OCI-LY7 (cell line): ENCODE data around the gene CAV3. TPM values are rescaled to one million over a fixed set of nuclear protein-coding genes. Genes with fewer than 3 reads are reported as not detected.

Experiments used
- BruUV-seq: library from RNA; stranded (reverse); fragments of 400-500 nt; replicated peaks from 2 replicates; lab custom pipeline; 2021; lab: Mats Ljungman, UMichigan
- CTCF ChIA-PET: fragments of 300-600 bp; sonication (Branson Sonifier 250); formaldehyde crosslinking; loops from one replicate; lab custom pipeline; 2022; ENCODE audit warnings: antibody characterized with exemption; ENCODE audit not compliant: unreplicated experiment; lab: Charles Lee
- POLR2A ChIA-PET: fragments of 300-600 bp; sonication (Branson Sonifier 250); formaldehyde crosslinking; loops from one replicate; lab custom pipeline; 2022; ENCODE audit warnings: antibody characterized with exemption; lab: Charles Lee
- DNase-seq: peaks from one replicate; pipeline ENCODE4 v3.0.0-alpha.2; 2015; ENCODE audit warnings: low spot score
- H2AFZ ChIP-seq: fragments of 200-600 bp; sonication (generic), shearing (Covaris generic); 2 replicates; pipeline ENCODE4 v1.6.1; 2014; ENCODE audit warnings: mild to moderate bottlenecking, antibody characterized with exemption, low read length, moderate library complexity
- H3K27ac ChIP-seq: fragments of 200-600 bp; sonication (generic); 2 replicates; pipeline ENCODE4 v1.5.1; 2014; ENCODE audit warnings: mixed run types, low read depth, mild to moderate bottlenecking, moderate library complexity, low read length, inconsistent platforms; ENCODE audit not compliant: poor library complexity, severe bottlenecking
- H3K36me3 ChIP-seq: fragments of 200-600 bp; sonication (generic); 2 replicates; pipeline ENCODE4 v1.6.1; 2014; ENCODE audit warnings: mild to moderate bottlenecking, antibody characterized with exemption, low read length, moderate library complexity, mixed read lengths; ENCODE audit not compliant: insufficient read depth
- H3K4me1 ChIP-seq: fragments of 200-600 bp; sonication (generic); 2 replicates; pipeline ENCODE4 v1.5.1; 2014; ENCODE audit warnings: mild to moderate bottlenecking, low read length; ENCODE audit not compliant: insufficient read depth, poor library complexity, severe bottlenecking
- H3K4me2 ChIP-seq: fragments of 200-600 bp; sonication (generic); 2 replicates; pipeline ENCODE4 v1.6.1; 2014; ENCODE audit warnings: mild to moderate bottlenecking, low read length
- H3K4me3 ChIP-seq: fragments of 200-600 bp; sonication (generic); 2 replicates; pipeline ENCODE4 v1.5.1; 2014; ENCODE audit warnings: mild to moderate bottlenecking, low read depth, low read length; ENCODE audit not compliant: poor library complexity, severe bottlenecking
- H3K79me2 ChIP-seq: fragments of 200-600 bp; sonication (generic); 2 replicates; pipeline ENCODE4 v1.6.1; 2016; ENCODE audit warnings: low read depth, mild to moderate bottlenecking, low read length, moderate library complexity, mixed read lengths; ENCODE audit not compliant: insufficient read depth
- H3K9me2 ChIP-seq: fragments of 200-600 bp; sonication (generic); 2 replicates; pipeline ENCODE4 v1.6.1; 2016; ENCODE audit warnings: mild to moderate bottlenecking, low read length, mixed read lengths; ENCODE audit not compliant: insufficient read depth
- H3K9me3 ChIP-seq: fragments of 200-600 bp; sonication (generic); 2 replicates; pipeline ENCODE4 v1.6.1; 2014; ENCODE audit warnings: mild to moderate bottlenecking, mixed run types, low read length, mixed read lengths
- H4K20me1 ChIP-seq: fragments of 200-600 bp; sonication (generic); 2 replicates; pipeline ENCODE4 v1.6.1; 2014; ENCODE audit warnings: mild to moderate bottlenecking, antibody characterized with exemption, low read length, moderate library complexity, mixed read lengths; ENCODE audit not compliant: insufficient read depth
- EZH2phosphoT487 ChIP-seq: fragments of 200-600 bp; sonication (generic); IDR thresholded peaks from 2 replicates; pipeline ENCODE4 v1.6.1; 2018; ENCODE audit warnings: low read depth, borderline replicate concordance, mild to moderate bottlenecking, mixed run types, antibody characterized with exemption, low read length, moderate library complexity, mixed read lengths
- intact Hi-C: fragments of 100-400 bp; cut with micrococcal nuclease; formaldehyde crosslinking; loops from one replicate; pipeline ENCODE4 v1.10.0; 2022; ENCODE audit not compliant: unreplicated experiment
- total RNA-seq, 2 experiments: library from RNA; depleted of rRNA in 1 of 2; stranded (reverse); fragments of >200 nt in 1 of 2; shearing (Covaris generic) in 1 of 2; gene quantifications; 2 replicates each; pipeline ENCODE4 v1.2.3, GENCODE V29; 2014 to 2022
- TF ChIP-seq, protein P1 (sequence below): fragments of 200-600 bp; sonication (generic); conservative IDR thresholded peaks from 2 replicates; pipeline ENCODE4 v1.5.1; 2014; ENCODE audit warnings: mild to moderate bottlenecking, antibody characterized with exemption, low read length, moderate library complexity, mixed read lengths

CAV3 gene
- total RNA-seq, 2 experiments from 2014 or later: not detected

DNA sequence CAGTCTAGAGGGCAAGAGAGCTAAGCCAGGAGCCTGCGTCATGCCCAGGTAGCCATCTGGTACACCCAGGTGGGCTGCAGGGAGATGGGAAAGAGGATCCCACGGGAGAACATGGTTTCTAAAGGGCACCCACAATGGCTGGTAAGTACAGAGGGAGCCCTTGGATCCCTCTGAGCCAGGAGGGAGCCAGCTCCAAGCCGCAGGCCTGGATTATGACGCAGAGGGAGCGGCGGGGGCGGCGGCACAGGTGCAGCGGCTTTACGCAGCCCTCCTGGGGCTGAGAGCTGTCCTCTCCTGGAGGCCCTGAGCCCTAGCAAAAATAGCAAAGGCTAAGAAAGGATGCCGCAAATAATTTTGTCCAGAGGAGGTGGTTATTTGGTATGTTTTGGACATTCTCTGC is 2.8 kb downstream of the CAV3 start:
- DNase-seq: no peak
- Histone ChIP-seq H2AFZ (no peak overlapping the region), H4K20me1 (no peaks in the 10 kb centered on the region), H3K36me3 (no peaks in the 10 kb centered on the region), H3K27ac (no peak overlapping the region), H3K9me3 (no peaks in the 10 kb centered on the region), H3K4me3 (no peak overlapping the region), H3K9me2 (no peaks in the 10 kb centered on the region), H3K79me2 (no peaks in the 10 kb centered on the region), H3K4me2 (no peak overlapping the region), H3K4me1 (no peaks in the 10 kb centered on the region)
- ChIA-PET POLR2A (no interaction called here), CTCF (no interaction called here)
- BruUV-seq: no TSS peak
- intact Hi-C loops: no loop called here
- TF ChIP-seq, protein P1, sequence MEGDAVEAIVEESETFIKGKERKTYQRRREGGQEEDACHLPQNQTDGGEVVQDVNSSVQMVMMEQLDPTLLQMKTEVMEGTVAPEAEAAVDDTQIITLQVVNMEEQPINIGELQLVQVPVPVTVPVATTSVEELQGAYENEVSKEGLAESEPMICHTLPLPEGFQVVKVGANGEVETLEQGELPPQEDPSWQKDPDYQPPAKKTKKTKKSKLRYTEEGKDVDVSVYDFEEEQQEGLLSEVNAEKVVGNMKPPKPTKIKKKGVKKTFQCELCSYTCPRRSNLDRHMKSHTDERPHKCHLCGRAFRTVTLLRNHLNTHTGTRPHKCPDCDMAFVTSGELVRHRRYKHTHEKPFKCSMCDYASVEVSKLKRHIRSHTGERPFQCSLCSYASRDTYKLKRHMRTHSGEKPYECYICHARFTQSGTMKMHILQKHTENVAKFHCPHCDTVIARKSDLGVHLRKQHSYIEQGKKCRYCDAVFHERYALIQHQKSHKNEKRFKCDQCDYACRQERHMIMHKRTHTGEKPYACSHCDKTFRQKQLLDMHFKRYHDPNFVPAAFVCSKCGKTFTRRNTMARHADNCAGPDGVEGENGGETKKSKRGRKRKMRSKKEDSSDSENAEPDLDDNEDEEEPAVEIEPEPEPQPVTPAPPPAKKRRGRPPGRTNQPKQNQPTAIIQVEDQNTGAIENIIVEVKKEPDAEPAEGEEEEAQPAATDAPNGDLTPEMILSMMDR: no peak
- TF ChIP-seq EZH2phosphoT487: no peak

DNA sequence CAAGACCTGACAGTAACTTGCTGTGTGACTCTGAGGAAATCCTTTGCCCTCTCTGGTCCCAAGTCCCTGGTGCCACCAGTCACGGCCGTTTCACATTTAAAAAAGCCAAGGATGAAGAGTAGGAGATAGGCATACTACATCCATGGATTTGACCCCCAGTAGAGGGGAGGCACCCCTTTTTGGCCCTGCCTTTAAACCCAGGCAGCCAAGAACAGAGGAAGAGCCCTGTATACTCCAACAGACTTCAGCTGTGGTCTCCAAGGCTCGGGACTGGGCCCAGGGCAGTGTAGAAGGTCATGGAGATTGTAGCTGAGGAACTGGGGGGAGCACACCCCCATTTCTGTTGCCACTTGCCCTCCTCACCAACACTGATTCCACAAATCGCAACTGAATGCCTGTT is 3.7 kb downstream of the CAV3 start:
- Histone ChIP-seq H2AFZ (no peak overlapping the region), H3K36me3 (no peaks in the 10 kb centered on the region), H3K9me3 (no peaks in the 10 kb centered on the region), H4K20me1 (no peaks in the 10 kb centered on the region), H3K4me3 (no peak overlapping the region), H3K4me1 (no peaks in the 10 kb centered on the region), H3K79me2 (no peaks in the 10 kb centered on the region), H3K4me2 (no peak overlapping the region), H3K27ac (no peak overlapping the region), H3K9me2 (no peaks in the 10 kb centered on the region)
- no peak for TF ChIP-seq EZH2phosphoT487
- TF ChIP-seq, protein P1: no peak
- DNase-seq: no peak
- no TSS peak for BruUV-seq
- intact Hi-C loops: no loop called here
- ChIA-PET POLR2A (no interaction called here), CTCF (no interaction called here)

- POLR2A ChIA-PET: no interaction called here
- intact Hi-C loops: no loop called here
- H2AFZ ChIP-seq: no peak overlapping the region
- H3K27ac ChIP-seq: no peak overlapping the region
- H3K36me3 ChIP-seq: no peaks in the 10 kb centered on the region
- no peak overlapping the region for H3K4me2 ChIP-seq
- H3K4me1 ChIP-seq: no peaks in the 10 kb centered on the region
- no peaks in the 10 kb centered on the region for H4K20me1 ChIP-seq
- no peak for TF ChIP-seq EZH2phosphoT487
- DNase-seq: no peak
- no TSS peak for BruUV-seq
- H3K9me2 ChIP-seq: no peaks in the 10 kb centered on the region
- H3K79me2 ChIP-seq: no peaks in the 10 kb centered on the region
- no peak overlapping the region for H3K4me3 ChIP-seq
- CTCF ChIA-PET: no interaction called here
- no peaks in the 10 kb centered on the region for H3K9me3 ChIP-seq
Observed at GRCh38 chr3:8737823-8738222, 4.2 kb downstream of the CAV3 start.
